Measurements from ENCODE around the gene RPL27A. TPM values are rescaled to one million over a fixed set of nuclear protein-coding genes. Genes with fewer than 3 reads are reported as not detected.
A peak's percentile ranks its signal among the peaks of the same experiment; 100 is the strongest.

RPL27A gene
- total and polyA plus RNA-seq, 5 donors, result 519 to 1,811 (median 707) TPM

- 76% methylated on average over 8 of the region's 8 CpGs for WGBS
- H3K4me3 ChIP-seq (ENCODE audit: low read length), result no peak overlapping the region
- peak overlapping the region; percentile 27 for H3K27ac ChIP-seq (ENCODE audit: low read length)
- ATAC-seq (no peak), DNase-seq (no peak)
- peaks cover 33% of the 10 kb centered on the region for H3K4me1 ChIP-seq (ENCODE audit: control insufficient read depth, insufficient read depth, low read length)
- H3K9me3 ChIP-seq (ENCODE audit: control insufficient read depth, low read length), result no peaks in the 10 kb centered on the region
- intact Hi-C loops (cut with DNase I), result no loop called here
- no peaks in the 10 kb centered on the region for H3K27me3 ChIP-seq (ENCODE audit: control insufficient read depth, insufficient read depth)
Measured at GRCh38 chr11:8713760-8714454, 31.3 kb downstream of the RPL27A start.

- Histone ChIP-seq H3K4me1 (ENCODE audit: control insufficient read depth, insufficient read depth, low read length) (peaks cover 34% of the 10 kb centered on the region), H3K4me3 (ENCODE audit: low read length) (no peak overlapping the region), H3K9me3 (ENCODE audit: control insufficient read depth, low read length) (no peaks in the 10 kb centered on the region), H3K27ac (ENCODE audit: low read length) (peak overlapping the region; percentile 19), H3K27me3 (ENCODE audit: control insufficient read depth, insufficient read depth) (no peaks in the 10 kb centered on the region)
- ATAC-seq, result no peak
- DNase-seq, result no peak
- 56% methylated on average over 4 of the region's 4 CpGs for WGBS
- intact Hi-C loops (cut with DNase I), result no loop called here
Measured at GRCh38 chr11:8714622-8715225, 32.1 kb downstream of the RPL27A start.

GRCh38 chr11:8715501-8715900 lies 32.9 kb downstream of the RPL27A start:
- ATAC-seq, result no peak
- Histone ChIP-seq H3K4me1 (ENCODE audit: control insufficient read depth, insufficient read depth, low read length) (peaks cover 42% of the 10 kb centered on the region), H3K4me3 (ENCODE audit: low read length) (no peak overlapping the region)

GRCh38 chr11:8717544-8717875 lies 34.9 kb downstream of the RPL27A start:
- Histone ChIP-seq H3K27ac (ENCODE audit: low read length) (peak overlapping the region; percentile 82), H3K4me1 (ENCODE audit: control insufficient read depth, insufficient read depth, low read length) (peaks cover 59% of the 10 kb centered on the region), H3K4me3 (ENCODE audit: low read length) (no peak overlapping the region), H3K9me3 (ENCODE audit: control insufficient read depth, low read length) (no peaks in the 10 kb centered on the region), H3K27me3 (ENCODE audit: control insufficient read depth, insufficient read depth) (no peaks in the 10 kb centered on the region)
- DNase-seq (no peak), ATAC-seq (no peak)
- 50% methylated on average over 9 of the region's 9 CpGs for WGBS
- intact Hi-C loops (cut with DNase I), result no loop called here

More at GRCh38 chr11:8715501-8715900, 32.9 kb downstream of the RPL27A start:
- DNase-seq, result peak; percentile 58 to 74 (median 67)
- 58% methylated on average over 15 of the region's 15 CpGs for WGBS
- intact Hi-C loops (cut with DNase I), result no loop called here
- no peaks in the 10 kb centered on the region for H3K27me3 ChIP-seq (ENCODE audit: control insufficient read depth, insufficient read depth)
- no peaks in the 10 kb centered on the region for H3K9me3 ChIP-seq (ENCODE audit: control insufficient read depth, low read length)
- H3K27ac ChIP-seq (ENCODE audit: low read length), result peak overlapping the region; percentile 3

- ATAC-seq (peak; percentile 73 to 74), DNase-seq (peak; percentile 60 to 82 (median 76))
- Histone ChIP-seq H3K27ac (ENCODE audit: low read length) (peak overlapping the region; percentile 99), H3K4me1 (ENCODE audit: control insufficient read depth, insufficient read depth, low read length) (peaks cover 59% of the 10 kb centered on the region), H3K9me3 (ENCODE audit: control insufficient read depth, low read length) (no peaks in the 10 kb centered on the region), H3K27me3 (ENCODE audit: control insufficient read depth, insufficient read depth) (no peaks in the 10 kb centered on the region), H3K4me3 (ENCODE audit: low read length) (no peak overlapping the region)
- WGBS, result 24% methylated on average over 11 of the region's 11 CpGs
- intact Hi-C loops (cut with DNase I), result no loop called here
Measured at GRCh38 chr11:8717876-8718753, 35.5 kb downstream of the RPL27A start.

- H3K4me3 ChIP-seq (ENCODE audit: low read length), result no peak overlapping the region
- peak; percentile 72 to 78 for ATAC-seq
- intact Hi-C loops (cut with DNase I), result no loop called here
- peak; percentile 66 to 76 (median 75) for DNase-seq
- H3K27me3 ChIP-seq (ENCODE audit: control insufficient read depth, insufficient read depth), result no peaks in the 10 kb centered on the region
- H3K27ac ChIP-seq (ENCODE audit: low read length), result peak overlapping the region; percentile 99
- H3K4me1 ChIP-seq (ENCODE audit: control insufficient read depth, insufficient read depth, low read length), result peaks cover 61% of the 10 kb centered on the region
- H3K9me3 ChIP-seq (ENCODE audit: control insufficient read depth, low read length), result no peaks in the 10 kb centered on the region
- 19% methylated on average over 4 of the region's 4 CpGs for WGBS
Measured at GRCh38 chr11:8719211-8719649, 36.6 kb downstream of the RPL27A start.

- ATAC-seq, result no peak
- H3K4me1 ChIP-seq (ENCODE audit: control insufficient read depth, insufficient read depth, low read length), result peaks cover 59% of the 10 kb centered on the region
Measured at GRCh38 chr11:8719721-8720120, 37.1 kb downstream of the RPL27A start.

GRCh38 chr11:8720352-8720751 lies 37.8 kb downstream of the RPL27A start:
- peak overlapping the region; percentile 99 for H3K27ac ChIP-seq (ENCODE audit: low read length)
- no peak for ATAC-seq
- WGBS, result 42% methylated on average over 3 of the region's 3 CpGs
- no peaks in the 10 kb centered on the region for H3K27me3 ChIP-seq (ENCODE audit: control insufficient read depth, insufficient read depth)
- no peak for DNase-seq
- peaks cover 56% of the 10 kb centered on the region for H3K4me1 ChIP-seq (ENCODE audit: control insufficient read depth, insufficient read depth, low read length)
- no peaks in the 10 kb centered on the region for H3K9me3 ChIP-seq (ENCODE audit: control insufficient read depth, low read length)
- no peak overlapping the region for H3K4me3 ChIP-seq (ENCODE audit: low read length)
- intact Hi-C loops (cut with DNase I), result no loop called here

More at GRCh38 chr11:8719721-8720120, 37.1 kb downstream of the RPL27A start:
- no peaks in the 10 kb centered on the region for H3K27me3 ChIP-seq (ENCODE audit: control insufficient read depth, insufficient read depth)
- DNase-seq, result no peak
- H3K4me3 ChIP-seq (ENCODE audit: low read length), result no peak overlapping the region
- 31% methylated on average over 3 of the region's 3 CpGs for WGBS
- H3K9me3 ChIP-seq (ENCODE audit: control insufficient read depth, low read length), result no peaks in the 10 kb centered on the region
- peak overlapping the region; percentile 99 for H3K27ac ChIP-seq (ENCODE audit: low read length)
- intact Hi-C loops (cut with DNase I), result no loop called here

- intact Hi-C loops (cut with DNase I), result no loop called here
Measured at GRCh38 chr11:8720868-8721608, 38.4 kb downstream of the RPL27A start.

GRCh38 chr11:8721609-8722500 lies 39.3 kb downstream of the RPL27A start:
- intact Hi-C loops (cut with DNase I), result no loop called here
- WGBS, result 44% methylated on average over 13 of the region's 13 CpGs
- DNase-seq (peak in 1 of 3 donors; percentile 63), ATAC-seq (no peak)
- H3K4me1 ChIP-seq (ENCODE audit: control insufficient read depth, insufficient read depth, low read length), result peaks cover 57% of the 10 kb centered on the region
- no peaks in the 10 kb centered on the region for H3K27me3 ChIP-seq (ENCODE audit: control insufficient read depth, insufficient read depth)
- no peaks in the 10 kb centered on the region for H3K9me3 ChIP-seq (ENCODE audit: control insufficient read depth, low read length)
- H3K4me3 ChIP-seq (ENCODE audit: low read length), result no peak overlapping the region
- H3K27ac ChIP-seq (ENCODE audit: low read length), result peak overlapping the region; percentile 84

More at GRCh38 chr11:8720868-8721608, 38.4 kb downstream of the RPL27A start:
- WGBS, result 29% methylated on average over 5 of the region's 5 CpGs
- ATAC-seq, result no peak
- peaks cover 54% of the 10 kb centered on the region for H3K4me1 ChIP-seq (ENCODE audit: control insufficient read depth, insufficient read depth, low read length)
- H3K27ac ChIP-seq (ENCODE audit: low read length), result peak overlapping the region; percentile 84
- no peak for DNase-seq
- no peaks in the 10 kb centered on the region for H3K27me3 ChIP-seq (ENCODE audit: control insufficient read depth, insufficient read depth)
- no peak overlapping the region for H3K4me3 ChIP-seq (ENCODE audit: low read length)
- H3K9me3 ChIP-seq (ENCODE audit: control insufficient read depth, low read length), result no peaks in the 10 kb centered on the region
